NCI-H2107 treated with DMSO at 0.1 percent for 48 hours (cell line): ENCODE measurements around the gene UVRAG.

Source experiments
- DNase-seq: peaks from one replicate; lab custom pipeline; 2025; ENCODE audit not compliant: unreplicated experiment; lab: John Stamatoyannopoulos, UW

UVRAG gene

DNA sequence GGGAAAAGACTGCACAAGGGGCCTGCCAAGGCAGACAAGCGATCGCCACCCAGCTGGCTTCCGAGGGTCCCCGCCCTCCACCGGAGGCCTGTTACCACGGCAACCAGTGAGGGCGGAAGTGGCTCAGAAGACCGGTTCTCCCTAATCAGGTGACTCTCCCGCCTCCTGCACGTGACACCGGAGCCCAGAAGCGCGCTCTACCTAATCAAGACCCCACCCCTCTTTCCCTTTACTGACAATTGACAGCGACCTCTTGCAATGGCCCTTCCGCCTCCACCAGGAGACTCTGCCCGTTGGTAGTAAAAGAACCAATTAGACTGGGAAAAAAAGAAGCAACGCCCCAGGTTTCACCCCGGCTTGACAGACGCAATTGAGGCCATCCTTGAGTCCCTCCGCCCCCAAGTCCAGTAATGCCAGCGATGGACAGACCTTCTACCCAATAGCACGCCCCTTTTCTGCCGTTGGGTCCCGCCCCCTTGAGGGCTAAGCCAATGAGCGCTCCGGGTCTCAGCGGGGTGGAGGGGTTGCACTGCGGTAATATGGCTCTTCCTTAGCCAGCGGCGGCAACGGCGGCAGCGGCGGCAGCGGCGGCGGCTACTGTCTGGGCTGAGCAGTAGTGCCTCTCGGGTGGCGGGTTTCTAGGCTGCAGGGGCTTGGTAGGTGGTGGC lies at the start of gene UVRAG:
UVRAG (plus strand) TSS at position 534 of the 668 bp plus-strand sequence. CDS start 198 bp downstream, outside the sequence.
- peak; percentile 100 for DNase-seq

DNA sequence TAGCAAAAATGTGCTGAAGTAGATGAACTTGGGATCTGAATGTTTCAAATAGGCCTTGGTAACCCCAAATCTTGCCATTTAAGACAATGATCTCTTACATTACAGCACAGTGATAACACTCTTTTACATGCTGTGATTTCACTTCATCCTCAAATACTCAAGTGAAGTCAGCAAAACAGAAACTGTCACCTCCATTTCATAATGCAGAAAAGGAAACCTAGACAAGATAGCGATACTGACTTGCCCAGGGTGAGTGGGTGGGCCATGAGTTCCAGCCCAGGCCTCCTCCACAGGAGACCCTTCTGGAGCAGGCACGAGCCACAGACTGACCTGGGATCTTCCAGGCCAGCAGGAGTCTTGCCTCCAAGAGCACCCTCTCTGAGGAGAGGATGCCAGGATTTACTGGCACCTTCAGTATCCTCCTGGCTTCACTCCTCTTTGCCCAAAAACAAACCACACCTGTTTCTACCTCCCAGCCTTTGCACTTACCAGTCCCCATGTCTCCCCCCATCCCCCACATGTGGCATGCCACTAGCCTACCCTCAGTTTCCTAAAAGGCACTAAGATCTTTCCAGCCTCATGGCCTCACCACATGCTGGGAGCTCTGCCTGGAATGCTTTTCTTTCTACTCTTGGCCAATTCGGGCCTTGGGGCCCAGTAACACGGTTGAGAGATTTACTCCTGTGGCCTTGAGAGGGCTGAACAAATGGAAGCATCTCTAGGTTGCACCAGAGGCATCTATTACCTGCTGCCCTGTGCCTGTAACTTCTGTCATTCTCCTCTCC lies 48.4 kb upstream of the UVRAG start:
- DNase-seq = no peak

DNA sequence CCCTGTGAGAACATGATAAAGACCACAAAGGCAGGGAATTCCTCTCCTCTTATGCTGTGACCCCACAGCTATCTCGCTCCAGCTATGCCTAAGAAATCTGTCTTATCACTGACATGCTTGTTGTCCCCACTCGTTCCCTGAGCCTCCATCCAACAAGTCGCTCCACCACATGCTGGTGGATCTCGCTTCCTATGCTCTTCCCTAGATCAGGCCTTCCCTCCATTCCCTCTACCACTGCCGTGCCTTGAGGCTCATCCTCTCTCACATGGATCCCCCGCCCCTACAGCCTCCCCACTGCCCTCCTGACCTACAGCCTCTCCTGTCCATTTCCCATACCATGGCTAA lies 47.8 kb upstream of the UVRAG start:
- no peak for DNase-seq

DNA sequence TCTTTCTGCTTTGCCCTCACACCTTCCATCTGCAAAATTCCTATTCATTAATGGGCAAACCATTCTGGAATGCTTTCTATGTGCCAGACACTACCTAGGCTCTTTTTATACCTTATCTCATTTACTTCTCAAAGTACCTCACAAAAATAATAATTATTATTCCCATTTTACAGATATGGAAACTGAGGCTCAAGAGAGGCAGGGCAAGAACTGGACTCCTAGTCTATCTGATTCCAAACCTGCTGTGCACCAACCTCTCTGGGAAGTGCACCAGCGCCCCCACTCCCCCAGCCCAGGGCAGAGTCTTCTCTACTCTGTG lies 47.3 kb upstream of the UVRAG start:
- no peak for DNase-seq

DNA sequence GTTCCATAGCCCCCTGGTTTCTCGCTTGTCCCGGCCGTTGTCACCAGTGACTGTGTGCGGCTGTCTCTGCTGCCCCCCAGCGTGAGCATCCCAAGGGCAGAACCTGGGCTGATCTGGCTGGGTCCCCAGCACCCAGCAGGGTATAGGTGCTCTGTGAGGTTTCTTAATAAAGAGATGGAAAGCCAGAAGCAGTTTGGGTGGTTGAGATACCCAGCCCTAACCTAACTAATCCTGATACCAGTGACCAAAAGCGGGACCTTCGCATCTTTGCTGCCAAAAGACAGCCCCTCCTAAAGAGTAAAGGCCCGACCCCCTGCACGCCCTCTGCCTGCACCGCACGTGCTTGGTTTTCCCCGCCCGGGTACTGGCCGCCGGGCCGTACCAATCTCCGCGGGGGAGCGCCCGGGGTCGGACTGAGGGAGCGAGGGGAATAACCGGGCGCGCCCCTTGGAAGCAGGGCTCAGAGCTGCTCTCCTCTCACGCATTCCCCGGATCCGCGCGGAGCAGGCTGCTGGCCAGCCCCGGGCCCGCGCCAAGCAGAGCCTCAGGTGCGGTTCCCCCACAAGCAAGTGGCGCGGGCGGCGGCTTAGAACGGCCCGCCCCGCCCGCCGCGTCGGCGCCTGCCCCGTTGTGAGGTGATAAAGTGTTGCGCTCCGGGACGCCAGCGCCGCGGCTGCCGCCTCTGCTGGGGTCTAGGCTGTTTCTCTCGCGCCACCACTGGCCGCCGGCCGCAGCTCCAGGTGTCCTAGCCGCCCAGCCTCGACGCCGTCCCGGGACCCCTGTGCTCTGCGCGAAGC lies 46.7 kb upstream of the UVRAG start, which contains the start of gene DGAT2:
DGAT2 (plus strand) TSS at position 667 of the 797 bp plus-strand sequence. CDS start 214 bp downstream, outside the sequence.
- DNase-seq = peak; percentile 53

DNA sequence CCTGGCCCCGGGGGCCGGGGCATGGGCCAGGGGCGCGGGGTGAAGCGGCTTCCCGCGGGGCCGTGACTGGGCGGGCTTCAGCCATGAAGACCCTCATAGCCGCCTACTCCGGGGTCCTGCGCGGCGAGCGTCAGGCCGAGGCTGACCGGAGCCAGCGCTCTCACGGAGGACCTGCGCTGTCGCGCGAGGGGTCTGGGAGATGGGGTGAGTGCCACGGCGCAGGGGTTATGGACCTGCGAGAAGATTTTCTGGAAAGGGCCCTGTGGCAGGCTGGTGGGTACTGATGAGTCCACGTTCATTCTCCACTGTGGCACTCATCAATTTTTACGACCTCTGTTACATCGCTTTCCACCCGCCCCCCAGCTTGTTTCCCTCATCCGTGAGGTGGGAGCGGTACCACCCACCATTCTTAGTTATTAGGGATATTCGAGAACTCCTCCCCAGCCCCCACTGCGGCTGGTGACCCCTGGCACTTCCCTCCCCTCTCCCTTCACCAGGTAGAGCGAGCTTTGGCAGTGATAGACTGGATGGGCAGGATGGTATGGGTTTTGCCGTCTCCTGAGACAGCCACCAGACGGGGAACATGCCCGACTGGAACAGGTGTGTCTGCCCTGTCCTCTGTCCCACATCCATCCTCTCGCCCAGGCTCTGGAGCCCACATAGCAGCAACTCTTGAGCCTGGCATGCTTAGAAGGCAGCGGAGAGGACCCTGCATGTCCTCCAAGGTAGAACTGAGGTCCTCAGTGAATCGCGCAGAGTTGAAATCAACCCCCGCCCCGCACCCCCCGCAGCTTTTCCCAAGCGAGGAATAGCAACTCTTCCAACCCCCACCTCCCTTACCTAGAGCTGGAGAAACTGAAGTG lies 45.9 kb upstream of the UVRAG start:
- no peak for DNase-seq

DNA sequence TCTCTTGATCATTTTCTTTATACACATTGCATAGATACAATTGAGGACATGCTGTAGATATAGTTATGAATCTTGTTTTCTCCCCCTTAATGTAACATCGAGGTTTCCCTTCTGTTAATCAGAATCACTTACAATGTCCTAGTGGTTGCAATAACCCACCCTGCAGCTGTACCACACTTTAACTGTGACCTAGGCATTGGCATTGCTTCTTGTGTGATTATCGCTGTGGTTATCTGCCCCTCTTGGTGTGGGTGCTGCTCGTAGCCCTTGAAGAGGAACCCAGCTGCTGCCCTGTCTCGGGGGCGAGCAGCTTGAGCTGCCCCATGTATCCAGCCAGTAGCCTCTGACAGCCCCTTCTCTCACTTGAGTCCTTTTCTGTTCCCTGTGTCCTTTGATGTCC lies 44.9 kb upstream of the UVRAG start:
- no peak for DNase-seq

DNA sequence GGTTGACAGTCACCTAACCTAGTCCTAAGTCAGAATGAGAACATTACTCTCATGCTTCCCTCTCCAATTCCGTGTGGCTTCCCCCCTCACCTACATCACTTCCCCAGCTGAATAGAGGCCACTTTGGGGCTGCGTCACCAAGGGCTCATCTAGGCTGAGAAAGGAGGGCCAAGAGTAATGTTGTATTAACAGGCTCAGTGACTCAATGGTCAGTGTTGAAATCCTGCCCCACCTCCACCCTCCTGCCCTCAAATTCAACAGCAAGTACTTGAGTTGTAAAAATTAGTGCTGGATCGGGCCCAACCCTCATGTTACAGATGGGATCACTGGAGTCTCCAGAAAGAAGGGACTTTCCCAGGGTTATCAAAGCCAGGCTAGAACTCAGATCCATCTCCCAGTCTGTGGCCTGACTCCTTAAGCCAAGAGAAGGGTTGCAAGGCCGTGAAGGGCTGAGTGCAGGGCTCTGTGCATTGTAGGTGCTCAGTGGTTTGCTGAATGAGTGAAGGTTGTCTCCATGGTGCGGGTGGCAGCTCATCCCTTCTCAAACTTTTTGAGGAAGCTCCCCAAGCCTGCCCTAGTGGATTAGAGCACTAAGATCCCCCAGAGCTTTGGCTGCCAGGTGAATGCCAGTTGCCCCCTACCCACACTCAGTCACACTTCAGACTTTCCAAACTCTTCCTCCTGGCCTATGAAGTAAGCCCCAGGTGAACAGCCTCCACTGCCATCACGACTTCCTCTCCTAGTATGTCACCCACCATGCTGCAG lies 43.2 kb upstream of the UVRAG start:
- no peak for DNase-seq

DNA sequence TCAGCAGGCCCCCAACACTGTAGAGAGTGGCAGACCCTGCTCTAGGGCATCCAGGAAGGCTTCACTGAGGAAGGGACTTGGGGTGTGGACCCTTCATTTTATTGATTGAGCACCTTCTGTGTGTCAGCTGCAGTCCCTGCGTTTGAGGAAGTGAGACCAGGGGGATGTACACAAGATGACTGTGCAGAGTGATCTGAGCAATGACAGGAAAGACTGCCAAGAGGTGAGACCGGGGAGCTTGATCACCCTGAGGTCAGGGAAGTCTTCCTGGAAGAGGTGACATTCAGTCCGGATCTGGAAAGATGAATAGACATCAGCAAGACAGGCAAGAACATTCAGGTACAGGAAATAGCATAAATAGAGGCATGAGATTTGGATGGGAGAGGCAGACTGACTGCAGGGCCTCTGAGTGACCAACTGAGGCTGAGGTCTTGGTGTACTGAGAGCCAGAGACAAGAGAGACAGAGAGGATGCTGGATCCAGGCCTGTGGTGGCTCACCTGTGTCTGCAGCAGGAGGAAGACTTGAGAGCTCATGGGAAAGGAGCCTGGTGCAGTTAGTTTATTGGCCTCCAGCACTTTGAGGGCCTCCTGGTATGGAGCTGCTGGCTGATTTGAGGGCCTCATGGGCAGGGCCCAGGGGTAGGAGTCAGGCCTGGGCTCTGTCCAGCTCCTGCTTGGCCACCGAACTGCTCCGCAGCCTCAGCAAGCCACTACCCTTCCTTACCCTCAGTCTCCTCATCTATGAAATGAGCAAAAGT lies 41.2 kb upstream of the UVRAG start:
- DNase-seq = no peak

DNA sequence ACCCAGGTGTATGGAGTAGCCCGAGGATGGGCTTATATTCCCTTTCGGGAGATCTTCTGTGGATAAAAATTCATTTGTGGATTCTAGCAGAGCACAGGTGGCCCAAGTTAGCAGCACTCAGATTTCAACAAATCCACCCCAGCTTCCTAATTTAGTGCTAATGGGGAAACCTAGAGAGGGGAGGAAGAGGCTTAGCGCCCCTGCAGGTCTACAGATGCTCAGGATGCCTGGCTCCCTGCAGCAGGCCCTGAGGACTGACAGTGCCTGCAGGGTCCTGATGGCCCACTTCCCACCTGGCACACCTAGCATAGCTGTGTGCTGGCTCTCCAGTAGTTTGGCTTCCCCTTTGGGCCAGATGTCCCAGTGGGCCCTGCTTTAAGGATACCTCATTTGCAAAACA lies 40.0 kb upstream of the UVRAG start:
- no peak for DNase-seq

DNA sequence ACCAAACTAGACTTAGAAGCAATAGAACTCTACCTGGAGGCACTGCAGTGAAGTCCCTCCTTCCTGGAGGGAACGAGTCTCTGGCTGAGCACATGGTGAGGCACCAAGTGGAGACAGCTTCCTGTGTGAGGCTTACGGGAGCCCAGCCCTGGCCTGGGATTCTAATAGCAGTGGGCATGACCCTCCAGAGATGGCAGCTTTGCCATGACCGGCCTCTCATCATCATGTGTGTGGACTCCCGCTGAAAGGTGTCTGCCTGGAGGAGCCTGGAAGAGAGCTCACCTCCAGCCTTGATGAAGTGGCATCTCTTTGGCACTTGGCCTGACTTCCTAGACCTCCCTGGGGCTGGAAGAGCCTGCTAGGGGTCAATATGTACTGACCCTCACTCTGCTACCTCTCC lies 38.5 kb upstream of the UVRAG start:
- DNase-seq = no peak

DNA sequence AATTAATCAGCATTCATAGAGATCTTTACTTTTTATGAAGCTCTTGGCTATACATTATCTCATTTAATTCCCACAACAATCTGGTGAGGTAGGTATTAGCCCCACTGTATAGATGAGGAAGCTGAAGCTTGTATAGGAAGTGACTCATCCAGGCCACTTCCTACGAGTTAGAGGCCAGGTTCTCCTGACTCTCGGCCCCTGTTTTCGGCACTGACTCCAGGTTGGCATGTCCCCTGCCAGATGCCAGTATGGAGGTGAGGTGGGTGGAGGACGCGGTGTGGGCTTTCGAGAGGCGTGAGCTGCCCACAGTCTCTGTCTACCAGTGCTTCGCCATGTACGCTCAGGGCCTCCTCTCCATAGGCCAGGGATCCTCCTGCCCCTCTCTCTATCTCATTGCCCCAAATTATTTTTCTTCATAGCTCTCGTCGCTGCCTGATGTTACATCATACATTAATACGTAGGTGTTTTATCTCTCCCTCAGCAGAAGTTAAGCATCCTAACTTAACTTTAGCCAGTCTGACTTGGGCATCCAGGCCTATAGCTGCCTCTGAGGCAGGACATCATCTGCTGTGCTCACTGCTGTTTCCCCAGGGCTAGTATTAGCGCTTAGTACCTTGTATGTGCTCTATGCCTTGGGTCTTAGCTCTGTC lies 37.4 kb upstream of the UVRAG start:
- DNase-seq = no peak

DNA sequence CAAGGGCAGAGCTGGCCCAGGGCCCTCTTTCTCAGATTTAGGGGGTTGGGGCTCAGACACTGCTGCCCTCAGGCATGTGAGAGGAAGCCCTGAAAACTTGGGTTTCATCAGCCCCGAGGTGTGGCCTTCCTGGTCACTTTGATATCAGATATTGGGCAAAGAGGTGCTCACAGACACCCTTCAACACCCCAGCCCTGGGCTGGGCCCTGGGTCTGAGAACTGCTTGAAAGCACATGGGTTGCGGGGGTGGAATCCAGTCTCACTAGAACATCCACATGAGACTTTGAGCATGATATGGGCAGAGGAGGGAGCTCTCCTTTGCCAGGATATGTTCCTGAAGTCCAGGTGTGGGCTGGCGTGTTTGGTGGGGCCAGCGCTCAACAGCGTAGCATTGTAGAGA lies 36.0 kb upstream of the UVRAG start:
- no peak for DNase-seq

DNA sequence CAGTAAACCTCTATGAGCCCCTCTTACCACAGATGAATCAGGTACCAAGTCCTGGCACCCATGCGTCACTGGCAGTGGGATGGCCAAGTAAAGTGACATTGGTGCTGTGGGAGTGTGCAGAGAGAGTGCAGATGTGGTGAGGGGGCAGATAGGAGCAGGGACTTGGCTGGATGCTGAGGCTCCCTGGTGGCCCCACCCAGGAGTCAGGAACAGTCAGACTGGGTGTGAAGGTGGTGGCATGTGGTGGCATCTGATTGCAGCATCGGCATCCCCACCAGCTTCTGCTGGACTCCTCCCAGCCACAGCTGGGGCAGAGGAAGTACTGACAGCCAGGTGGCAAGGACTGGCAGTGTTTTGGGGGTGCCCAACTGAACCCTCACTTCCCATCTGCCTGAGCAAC lies 35.0 kb upstream of the UVRAG start:
- DNase-seq = no peak

DNA sequence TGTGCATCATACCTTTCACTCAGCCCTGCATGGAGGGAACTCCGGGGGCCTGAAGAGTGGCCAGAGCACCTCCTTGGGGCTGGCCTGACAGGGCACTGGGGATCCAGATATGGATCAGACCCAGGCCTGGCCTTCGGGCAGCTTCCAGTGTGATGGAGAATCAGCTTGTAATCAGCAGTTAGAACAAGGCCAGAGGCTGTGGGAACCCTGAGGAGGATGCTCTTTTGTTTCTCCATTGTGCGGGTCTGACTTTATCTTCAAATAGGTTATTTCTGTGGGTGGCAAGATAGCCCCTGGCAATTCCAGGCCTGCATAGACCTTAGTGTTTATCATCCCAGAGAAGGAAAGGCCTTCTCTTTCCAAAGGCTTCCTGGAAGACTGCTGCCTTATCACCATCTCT lies 34.1 kb upstream of the UVRAG start:
- no peak for DNase-seq

DNA sequence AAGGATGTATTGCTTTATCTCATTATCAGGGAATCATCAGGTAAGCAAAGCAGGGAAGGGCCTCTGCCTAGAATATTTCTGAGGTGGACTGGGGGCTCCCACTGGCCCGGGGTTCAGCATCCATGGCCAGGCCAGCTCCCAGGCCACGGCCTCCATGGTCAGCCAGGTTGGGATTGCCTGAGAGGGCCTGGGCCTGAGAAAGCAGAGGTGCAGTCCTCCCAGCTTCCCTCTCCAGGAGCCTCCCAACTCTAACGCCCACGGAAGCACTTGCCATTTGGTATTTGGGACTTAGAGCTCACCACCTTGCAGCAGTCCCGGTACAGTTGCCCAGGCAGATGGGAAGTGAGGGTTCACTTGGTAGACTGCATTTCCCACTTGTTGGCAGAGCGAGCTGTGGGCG lies 33.7 kb upstream of the UVRAG start:
- no peak for DNase-seq

DNA sequence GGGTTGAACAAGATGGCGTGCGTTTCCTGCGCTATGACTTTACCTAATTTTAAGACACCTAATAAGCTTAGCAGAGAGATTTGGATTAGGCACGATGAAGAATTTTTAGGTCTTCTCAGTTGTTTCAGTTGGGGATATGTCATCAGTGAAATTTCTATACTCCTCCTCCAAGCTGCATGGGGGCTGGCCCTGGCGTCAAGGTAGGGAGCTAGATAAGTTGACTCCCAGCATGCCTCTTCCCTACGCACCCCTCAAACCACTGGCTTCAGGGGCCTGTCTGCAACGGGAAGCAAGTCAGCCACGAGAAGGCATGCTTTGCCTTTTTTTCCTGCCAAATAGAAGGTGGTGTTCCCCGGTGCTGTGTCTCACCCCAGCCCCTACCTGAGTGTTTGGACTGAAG lies 33.2 kb upstream of the UVRAG start:
- DNase-seq = no peak

DNA sequence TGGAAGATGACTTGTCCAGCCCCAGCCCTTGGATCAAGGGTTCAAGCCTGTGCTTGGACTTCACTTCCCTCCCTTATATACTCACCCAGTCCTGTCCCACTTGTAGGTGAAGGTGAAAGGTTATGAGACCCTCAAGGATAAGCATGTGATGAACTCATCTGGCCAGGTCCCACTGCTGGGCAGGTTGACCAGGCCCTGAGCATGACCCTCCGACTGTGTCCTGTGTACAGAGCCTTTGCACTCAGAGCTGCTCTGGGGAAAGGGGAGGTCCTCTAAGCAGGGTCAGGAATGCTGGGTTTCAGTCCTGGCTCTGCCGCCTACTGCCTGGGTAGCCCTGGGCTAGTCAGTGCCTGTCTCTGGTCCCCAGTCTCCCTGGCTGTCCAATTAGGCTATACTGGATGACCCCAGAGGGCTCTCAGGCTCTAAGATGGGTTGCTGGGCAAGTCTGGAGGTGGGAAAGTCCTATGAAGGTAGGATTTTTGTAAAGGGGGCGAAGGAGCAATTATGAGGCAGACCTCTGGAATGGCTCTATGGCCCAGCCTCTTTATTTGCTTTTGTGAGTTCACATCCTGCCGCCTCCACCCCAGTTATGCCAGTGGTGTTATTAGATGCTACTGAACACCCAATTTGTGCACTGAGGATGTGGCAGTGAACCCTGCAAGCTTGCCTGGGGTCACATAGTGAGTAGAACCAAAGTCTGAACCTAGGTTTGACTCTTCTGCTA lies 32.3 kb upstream of the UVRAG start:
- no peak for DNase-seq
